WTC11 (cell line): ENCODE data around the gene ZNF526.

Experiments used
- ATF2 ChIP-seq: sonication (generic); formaldehyde crosslinking; IDR thresholded peaks from 2 replicates; pipeline ENCODE4 v1.8.1; 2022; ENCODE audit warnings: low read depth, missing genetic modification reagents, borderline replicate concordance
- CREB1 ChIP-seq: sonication (generic); formaldehyde crosslinking; IDR thresholded peaks from 2 replicates; pipeline ENCODE4 v1.8.0; 2023; ENCODE audit warnings: mild to moderate bottlenecking, missing genetic modification reagents
- CTCF ChIP-seq: fragments of 200-600 bp; IDR thresholded peaks from 2 replicates; pipeline ENCODE4 v1.8.0; 2022; ENCODE audit warnings: antibody characterized with exemption
- ELF4 ChIP-seq: sonication (generic); formaldehyde crosslinking; IDR thresholded peaks from 2 replicates; pipeline ENCODE4 v1.8.1; 2022; ENCODE audit warnings: low read depth, mild to moderate bottlenecking, moderate library complexity, missing genetic modification reagents
- FOXP4 ChIP-seq: sonication (generic); formaldehyde crosslinking; IDR thresholded peaks from 2 replicates; pipeline ENCODE4 v1.8.0; 2022; ENCODE audit warnings: mild to moderate bottlenecking, missing genetic modification reagents
- HMGA2 ChIP-seq: fragments of 250-450 bp; sonication (Bioruptor Pico); IDR thresholded peaks from 2 replicates; pipeline ENCODE4 v1.4.0; 2021; ENCODE audit warnings: mild to moderate bottlenecking, moderate library complexity
- PRDM15 ChIP-seq: sonication (generic); formaldehyde crosslinking; IDR thresholded peaks from 2 replicates; pipeline ENCODE4 v1.8.0; 2022; ENCODE audit warnings: missing genetic modification reagents
- RORB ChIP-seq: fragments of 250-450 bp; sonication (Bioruptor Pico); IDR thresholded peaks from 2 replicates; pipeline ENCODE4 v1.9.0; 2021; ENCODE audit warnings: mild to moderate bottlenecking
- SP1 ChIP-seq: sonication (generic); formaldehyde crosslinking; conservative IDR thresholded peaks from 2 replicates; pipeline ENCODE4 v1.8.1; 2022; ENCODE audit warnings: missing genetic modification reagents
- STAT6 ChIP-seq: sonication (generic); formaldehyde crosslinking; conservative IDR thresholded peaks from 2 replicates; pipeline ENCODE4 v1.8.1; 2023; ENCODE audit warnings: mild to moderate bottlenecking, low read depth, missing genetic modification reagents, moderate library complexity
- TCF7 ChIP-seq: sonication (generic); formaldehyde crosslinking; IDR thresholded peaks from 2 replicates; pipeline ENCODE4 v1.8.0; 2022; ENCODE audit warnings: mild to moderate bottlenecking, low read depth, missing genetic modification reagents, moderate library complexity
- TP53 ChIP-seq: sonication (generic); formaldehyde crosslinking; IDR thresholded peaks from 2 replicates; pipeline ENCODE4 v1.8.1; 2023; ENCODE audit warnings: mild to moderate bottlenecking, missing genetic modification reagents
- USF1 ChIP-seq: sonication (generic); formaldehyde crosslinking; IDR thresholded peaks from 2 replicates; pipeline ENCODE4 v1.8.0; 2022; ENCODE audit warnings: mild to moderate bottlenecking, missing genetic modification reagents

- TF ChIP-seq CTCF (no peak), TP53 (no peak), SP1 (no peak), ATF2 (CRISPR knock-in tag) (no peak), CREB1 (CRISPR knock-in tag) (no peak), TCF7 (CRISPR knock-in tag) (no peak), ELF4 (CRISPR knock-in tag) (no peak), HMGA2 (CRISPR knock-in tag) (no peak), FOXP4 (CRISPR knock-in tag) (no peak), STAT6 (CRISPR knock-in tag) (no peak), PRDM15 (CRISPR knock-in tag) (no peak), RORB (CRISPR knock-in tag) (no peak), USF1 (CRISPR knock-in tag) (no peak)
Observed at GRCh38 chr19:42267644-42268141, 47.6 kb downstream of the ZNF526 start.
